ENCODE measurements around the gene KLF6. TPM values are rescaled to one million over a fixed set of nuclear protein-coding genes. Genes with fewer than 3 reads are reported as not detected.

KLF6 gene
- total RNA-seq, 4 donors from 2014 or later: 92.5 to 180 (median 145) TPM

DNA sequence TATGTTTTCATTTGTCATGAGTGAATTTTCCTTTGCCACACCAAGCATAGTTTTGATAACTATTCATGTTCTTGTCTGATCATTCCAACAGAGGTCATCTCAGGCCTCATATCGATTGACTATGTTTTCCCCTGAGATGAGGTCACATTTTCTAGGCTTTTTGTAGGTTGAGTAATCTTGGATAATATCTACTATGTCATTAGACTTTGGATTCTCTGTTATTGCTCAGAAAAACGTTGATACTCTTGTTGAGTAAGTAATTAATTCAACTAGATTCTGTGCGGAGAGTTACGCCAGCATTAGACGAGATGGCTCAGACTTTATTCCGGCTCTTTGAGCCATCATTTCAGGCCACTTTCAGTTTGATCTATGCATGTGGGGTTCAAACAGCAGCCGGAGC, 57.7 kb downstream of the KLF6 start:
- no peak for TF ChIP-seq POLR2A (IDR thresholded peaks at IDR 0.05)
- TF ChIP-seq CTCF (IDR thresholded peaks at IDR 0.05): no peak
- no peak for DNase-seq
- no peaks in the 10 kb centered on the region for H3K36me3 ChIP-seq
- no peaks in the 10 kb centered on the region for H3K27me3 ChIP-seq
- no peak overlapping the region for H3K27ac ChIP-seq
- no peak overlapping the region for H3K4me3 ChIP-seq
- no peaks in the 10 kb centered on the region for H3K9me3 ChIP-seq
- no peaks in the 10 kb centered on the region for H3K4me1 ChIP-seq

All from Peyer's patch (tissue), 4 donors.